Measurements from ENCODE around the gene ZDHHC22. TPM values are rescaled to one million over a fixed set of nuclear protein-coding genes. Genes with fewer than 3 reads are reported as not detected.

The ZDHHC22 gene
- not detected for total RNA-seq

DNA sequence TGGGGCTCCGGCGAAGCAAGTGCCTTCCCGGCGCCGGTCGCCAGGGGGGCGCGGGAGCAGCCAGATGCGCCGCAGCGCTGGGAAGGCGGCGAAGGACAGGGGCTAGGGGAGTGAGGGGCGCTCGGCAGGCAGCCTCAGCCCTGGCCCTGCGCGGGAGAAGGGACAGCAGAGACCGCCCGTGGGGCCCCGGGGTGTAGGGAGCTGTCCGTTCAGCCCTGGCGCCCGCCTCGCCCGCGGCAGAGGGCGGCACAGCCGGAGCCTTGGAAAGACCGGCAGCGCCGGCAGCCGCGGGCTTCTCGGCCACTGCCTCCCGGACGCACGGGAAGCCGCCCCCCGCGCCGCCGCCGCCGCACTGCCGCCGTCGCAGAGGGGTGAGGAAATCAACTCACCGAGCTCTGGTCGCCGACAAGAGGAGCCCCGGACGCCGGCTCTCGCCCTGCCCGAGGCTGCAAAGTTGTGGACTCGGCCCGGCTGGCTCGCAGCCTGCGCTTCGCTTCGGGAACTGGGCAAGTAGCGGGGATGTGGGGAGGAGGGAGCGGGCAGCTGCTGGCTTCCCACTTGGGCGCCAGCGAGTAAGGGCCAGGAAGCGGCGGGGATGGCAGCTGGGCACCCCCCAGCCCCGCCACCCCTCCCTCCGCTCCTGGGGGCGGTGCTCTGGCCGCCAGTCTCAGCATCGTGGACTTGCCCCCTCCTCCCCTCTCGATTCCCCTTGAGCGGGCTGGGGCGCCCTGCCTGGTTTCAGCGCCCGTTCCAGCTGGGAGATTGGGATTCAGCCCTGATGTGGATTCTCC is at the start of gene ZDHHC22:
Gene ZDHHC22 (minus strand): TSS at position 578 of the 791 bp plus-strand sequence. CDS start 2,053 bp downstream, outside the sequence.
- no peak within 1 kb of the TSS for H3K27ac Mint-ChIP-seq

DNA sequence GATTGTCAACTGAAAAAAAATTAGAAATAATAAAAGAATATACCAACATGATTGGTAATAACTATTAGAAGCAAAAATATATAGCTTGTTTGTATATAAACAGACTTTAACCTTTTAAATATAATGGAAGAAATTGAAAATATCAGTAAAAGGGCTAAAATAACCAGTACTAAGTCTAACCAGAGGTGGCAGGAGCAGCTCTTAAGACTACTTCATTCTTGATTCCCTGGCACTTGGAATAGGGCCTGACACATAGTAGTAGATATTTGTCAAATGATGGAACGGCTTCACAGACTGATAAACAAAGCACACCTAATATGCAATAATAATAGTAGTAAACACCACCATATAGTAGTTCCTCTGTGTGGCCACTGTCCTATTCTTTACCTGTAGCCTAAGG is 49.4 kb upstream of the ZDHHC22 start:
- DNase-seq (ENCODE audit: low spot score) (no peak), ATAC-seq (no peak)
- H3K27me3 Mint-ChIP-seq: peaks cover 11 to 31% of the 10 kb centered on the region in 2 donors
- H3K9me3 Mint-ChIP-seq: no peaks in the 10 kb centered on the region
- no peaks in the 10 kb centered on the region for H3K4me1 Mint-ChIP-seq (ENCODE audit: low read depth in 2 of 2)
- no peak overlapping the region for H3K4me3 Mint-ChIP-seq
- no peak overlapping the region for H3K27ac Mint-ChIP-seq
- no peaks in the 10 kb centered on the region for H3K36me3 Mint-ChIP-seq

More for the DNA sequence above, at the start of gene ZDHHC22:
- peak; percentile 33 to 35 for ATAC-seq
- Mint-ChIP-seq H3K27me3 (peaks cover 57 to 62% of the 10 kb centered on the region in 2 donors), H3K9me3 (no peaks in the 10 kb centered on the region), H3K4me3 (no peak within 1 kb of the TSS), H3K4me1 (ENCODE audit: low read depth in 2 of 2) (peaks cover 4 to 8% of the 10 kb centered on the region in 2 donors), H3K36me3 (no peaks in the 10 kb centered on the region)
- peak; percentile 29 for DNase-seq (ENCODE audit: low spot score)

- ATAC-seq (no peak), DNase-seq (ENCODE audit: low spot score) (no peak)
- no peaks in the 10 kb centered on the region for H3K9me3 Mint-ChIP-seq
- H3K27ac Mint-ChIP-seq: no peak overlapping the region
- H3K27me3 Mint-ChIP-seq: peaks cover 11 to 31% of the 10 kb centered on the region in 2 donors
- no peaks in the 10 kb centered on the region for H3K36me3 Mint-ChIP-seq
- no peak overlapping the region for H3K4me3 Mint-ChIP-seq
- H3K4me1 Mint-ChIP-seq (ENCODE audit: low read depth in 2 of 2): peaks cover 2 to 8% of the 10 kb centered on the region in 2 donors
Measured at GRCh38 chr14:77189479-77189878, 47.9 kb upstream of the ZDHHC22 start.

DNA sequence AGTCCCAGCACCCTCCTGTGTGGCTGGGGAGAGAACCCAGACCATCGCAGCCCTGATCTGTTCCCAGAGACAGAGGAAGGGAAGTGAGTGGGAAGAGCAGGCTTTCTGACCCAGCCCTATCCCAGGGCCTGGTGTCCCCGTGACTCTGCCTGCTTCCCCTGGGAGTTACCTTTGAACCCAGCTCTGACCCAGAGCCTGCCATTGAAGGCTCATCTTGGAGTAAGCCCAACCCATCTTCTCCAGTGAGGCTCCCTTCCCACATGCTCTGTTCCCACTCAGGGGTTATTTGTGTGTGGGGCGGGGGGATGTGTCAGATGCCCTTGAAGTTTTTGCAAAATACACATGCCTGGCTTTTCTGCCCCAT is 46.0 kb upstream of the ZDHHC22 start:
- H3K27me3 Mint-ChIP-seq: peaks cover 13 to 28% of the 10 kb centered on the region in 2 donors
- DNase-seq (ENCODE audit: low spot score) (no peak), ATAC-seq (no peak)
- no peak overlapping the region for H3K4me3 Mint-ChIP-seq
- no peak overlapping the region for H3K27ac Mint-ChIP-seq
- H3K4me1 Mint-ChIP-seq (ENCODE audit: low read depth in 2 of 2): peaks cover 4 to 14% of the 10 kb centered on the region in 2 donors
- no peaks in the 10 kb centered on the region for H3K9me3 Mint-ChIP-seq
- no peaks in the 10 kb centered on the region for H3K36me3 Mint-ChIP-seq

GRCh38 chr14:77186911-77187648 is 45.5 kb upstream of the ZDHHC22 start:
- DNase-seq (ENCODE audit: low spot score) (no peak), ATAC-seq (peak in 1 of 2 donors; percentile 41)
- Mint-ChIP-seq H3K36me3 (no peaks in the 10 kb centered on the region), H3K27ac (no peak overlapping the region), H3K27me3 (peaks cover 12 to 23% of the 10 kb centered on the region in 2 donors), H3K9me3 (no peaks in the 10 kb centered on the region), H3K4me3 (no peak overlapping the region), H3K4me1 (ENCODE audit: low read depth in 2 of 2) (peaks cover 4 to 15% of the 10 kb centered on the region in 2 donors)

- Mint-ChIP-seq H3K27ac (no peak overlapping the region), H3K27me3 (peaks cover 12 to 15% of the 10 kb centered on the region in 2 donors), H3K4me1 (ENCODE audit: low read depth in 2 of 2) (peaks cover 4 to 21% of the 10 kb centered on the region in 2 donors), H3K9me3 (no peaks in the 10 kb centered on the region), H3K4me3 (no peak overlapping the region), H3K36me3 (no peaks in the 10 kb centered on the region)
- DNase-seq (ENCODE audit: low spot score) (no peak), ATAC-seq (no peak)
Measured at GRCh38 chr14:77185093-77185465, 43.5 kb upstream of the ZDHHC22 start.

DNA sequence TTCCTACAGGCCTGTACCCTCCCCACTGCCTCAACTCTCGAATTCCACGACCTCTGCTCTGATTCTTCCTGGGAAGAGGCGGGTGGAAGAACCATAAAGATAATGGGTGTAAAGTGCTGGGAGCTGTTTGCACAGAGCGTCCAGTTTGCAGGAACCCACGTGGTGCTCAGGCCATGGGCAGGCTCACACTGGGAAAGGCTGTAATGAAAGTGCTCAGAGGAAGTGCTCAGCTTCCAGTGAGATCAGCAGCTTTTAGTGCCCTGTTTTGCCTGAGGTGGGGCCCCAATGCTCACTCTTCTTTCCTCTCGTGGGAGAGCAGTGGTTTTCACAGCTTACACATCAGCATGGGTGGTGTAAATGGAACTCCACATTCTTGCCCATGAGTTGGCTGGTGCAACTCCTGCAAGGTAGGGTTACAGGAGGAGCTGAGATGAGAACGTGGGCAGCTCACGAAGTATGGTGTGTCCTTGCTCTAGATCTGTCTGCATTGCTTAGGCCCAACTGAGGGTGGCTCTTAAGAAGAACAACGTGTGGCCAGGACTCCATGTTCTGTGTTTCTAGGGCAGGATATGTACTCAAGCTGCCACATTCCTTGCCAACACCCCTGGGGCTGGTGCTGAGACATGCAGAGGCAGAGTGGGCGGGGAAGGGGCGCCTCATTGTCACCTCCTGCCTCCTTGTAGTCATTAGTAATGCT is 43.0 kb upstream of the ZDHHC22 start:
- ATAC-seq: no peak
- no peaks in the 10 kb centered on the region for H3K36me3 Mint-ChIP-seq
- no peak for DNase-seq (ENCODE audit: low spot score)
- H3K27ac Mint-ChIP-seq: no peak overlapping the region
- peaks cover 4 to 21% of the 10 kb centered on the region in 2 donors for H3K4me1 Mint-ChIP-seq (ENCODE audit: low read depth in 2 of 2)
- H3K27me3 Mint-ChIP-seq: peaks cover 10% of the 10 kb centered on the region in 2 donors
- no peak overlapping the region for H3K4me3 Mint-ChIP-seq
- no peaks in the 10 kb centered on the region for H3K9me3 Mint-ChIP-seq

DNA sequence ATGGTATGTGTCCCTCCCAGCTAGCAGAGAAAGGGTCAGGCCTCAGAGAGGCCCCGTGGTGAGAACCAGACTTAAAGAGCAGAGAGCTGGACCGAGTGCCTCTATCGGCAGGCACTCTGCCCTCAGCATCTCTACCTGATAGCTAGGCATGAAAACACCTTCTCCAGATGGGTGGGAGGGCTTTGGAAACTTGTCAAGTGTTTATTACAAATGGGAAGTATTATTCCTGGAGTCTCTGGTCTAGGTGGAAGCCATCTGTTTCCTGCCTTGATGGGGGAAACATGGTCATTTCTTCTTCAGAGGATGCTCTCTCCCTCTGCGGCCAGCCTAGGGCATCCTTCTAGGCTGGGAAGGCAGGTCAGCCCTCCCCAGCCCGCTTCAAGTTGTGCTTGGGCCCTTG is 42.3 kb upstream of the ZDHHC22 start:
- Mint-ChIP-seq H3K27ac (no peak overlapping the region), H3K36me3 (no peaks in the 10 kb centered on the region), H3K4me3 (no peak overlapping the region), H3K4me1 (ENCODE audit: low read depth in 2 of 2) (peaks cover 4 to 21% of the 10 kb centered on the region in 2 donors), H3K27me3 (peaks cover 5 to 6% of the 10 kb centered on the region in 2 donors), H3K9me3 (no peaks in the 10 kb centered on the region)
- no peak for DNase-seq (ENCODE audit: low spot score)
- no peak for ATAC-seq

DNA sequence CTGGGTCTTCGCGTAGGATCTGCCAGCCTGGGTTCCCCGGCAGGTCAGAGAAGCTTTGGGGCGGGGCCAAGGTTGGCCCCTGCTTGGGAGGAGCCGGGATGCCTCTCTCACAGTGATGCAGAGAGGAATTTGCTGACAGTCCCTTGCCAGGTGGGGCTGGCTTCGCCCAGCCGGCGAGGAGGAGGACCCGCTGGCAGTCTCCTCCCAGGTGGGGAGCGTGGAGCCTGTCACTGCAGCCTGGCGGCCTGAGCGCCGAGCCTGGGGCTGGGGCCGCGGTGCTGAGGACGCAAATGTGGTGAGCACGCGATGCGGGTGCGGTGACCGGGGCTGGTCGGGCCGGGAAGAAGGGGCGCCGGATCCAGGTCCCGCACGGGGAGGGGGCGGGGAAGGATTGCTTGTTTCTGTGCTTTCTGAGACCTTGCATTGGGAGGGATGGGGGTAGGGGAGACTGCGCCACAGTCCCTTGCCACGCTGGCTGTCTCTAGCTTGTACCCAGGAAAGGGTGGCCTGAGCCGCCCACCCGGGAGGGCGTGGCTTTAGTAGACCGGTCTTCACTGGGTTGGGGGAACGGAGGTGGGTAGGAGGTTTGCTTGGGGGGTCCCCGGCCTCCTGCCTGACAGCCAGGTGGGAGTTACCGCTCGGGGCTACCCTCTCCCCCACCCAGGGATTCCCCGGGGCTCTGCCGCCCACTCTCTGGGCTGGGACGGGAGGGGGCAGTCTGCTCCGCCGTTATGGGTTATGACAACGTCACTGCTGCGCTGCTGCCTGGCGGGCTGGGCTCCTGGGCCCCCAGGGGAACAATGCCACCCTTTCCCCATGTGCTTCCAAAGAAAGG is 40.2 kb upstream of the ZDHHC22 start, which contains the start of gene TMEM63C:
Gene TMEM63C (plus strand): TSS at position 196 of the 835 bp plus-strand sequence. CDS start 37,016 bp downstream, outside the sequence.
- DNase-seq (ENCODE audit: low spot score) (peak; percentile 67), ATAC-seq (peak; percentile 68 to 77)
- Mint-ChIP-seq H3K27ac (no peak within 1 kb of the TSS), H3K9me3 (no peaks in the 10 kb centered on the region), H3K4me1 (ENCODE audit: low read depth in 2 of 2) (peaks cover 4 to 21% of the 10 kb centered on the region in 2 donors), H3K27me3 (peaks cover 7 to 10% of the 10 kb centered on the region in 2 donors), H3K36me3 (no peaks in the 10 kb centered on the region), H3K4me3 (peak within 1 kb of the TSS; percentile 63)

- peaks cover 4 to 21% of the 10 kb centered on the region in 2 donors for H3K4me1 Mint-ChIP-seq (ENCODE audit: low read depth in 2 of 2)
- H3K27me3 Mint-ChIP-seq: peaks cover 8 to 10% of the 10 kb centered on the region in 2 donors
- no peaks in the 10 kb centered on the region for H3K36me3 Mint-ChIP-seq
- no peak overlapping the region for H3K27ac Mint-ChIP-seq
- no peaks in the 10 kb centered on the region for H3K9me3 Mint-ChIP-seq
- ATAC-seq: peak in 1 of 2 donors; percentile 25
- H3K4me3 Mint-ChIP-seq: peak overlapping the region; percentile 63
- no peak for DNase-seq (ENCODE audit: low spot score)
Measured at GRCh38 chr14:77180726-77181602, 39.4 kb upstream of the ZDHHC22 start.

- DNase-seq (ENCODE audit: low spot score): no peak
- no peak for ATAC-seq
- peaks cover 10 to 12% of the 10 kb centered on the region in 2 donors for H3K27me3 Mint-ChIP-seq
- no peak overlapping the region for H3K4me3 Mint-ChIP-seq
- no peaks in the 10 kb centered on the region for H3K9me3 Mint-ChIP-seq
- H3K4me1 Mint-ChIP-seq (ENCODE audit: low read depth in 2 of 2): peaks cover 0 to 10% of the 10 kb centered on the region in 2 donors
- no peak overlapping the region for H3K27ac Mint-ChIP-seq
- H3K36me3 Mint-ChIP-seq: no peaks in the 10 kb centered on the region
Measured at GRCh38 chr14:77178656-77179055, 37.1 kb upstream of the ZDHHC22 start.

GRCh38 chr14:77177702-77178101 is 36.1 kb upstream of the ZDHHC22 start:
- no peak overlapping the region for H3K27ac Mint-ChIP-seq
- H3K4me1 Mint-ChIP-seq (ENCODE audit: low read depth in 2 of 2): peaks cover 0 to 8% of the 10 kb centered on the region in 2 donors
- DNase-seq (ENCODE audit: low spot score) (no peak), ATAC-seq (no peak)
- no peaks in the 10 kb centered on the region for H3K9me3 Mint-ChIP-seq
- no peaks in the 10 kb centered on the region for H3K36me3 Mint-ChIP-seq
- H3K4me3 Mint-ChIP-seq: no peak overlapping the region
- peaks cover 16% of the 10 kb centered on the region in 2 donors for H3K27me3 Mint-ChIP-seq

All from natural killer cell treated with Interleukin-12 subunit alpha and Interleukin-12 subunit beta and Interleukin-15 and Interleukin-18, amount 100 ng/mL, for 72 hours (primary cell).